H9 (cell line): ENCODE results near the gene TMEM273. TPM values are rescaled to one million over a fixed set of nuclear protein-coding genes. Genes with fewer than 3 reads are reported as not detected.

Experiments used
- DNase-seq: peaks from one replicate; pipeline ENCODE4 v3.0.0-alpha.2; 2017
- H2AFZ ChIP-seq: one replicate; pipeline ENCODE4 v1.6.1; 2013; ENCODE audit warnings: mild to moderate bottlenecking, low read length, control low read depth, moderate library complexity
- H2AK5ac ChIP-seq: 2 replicates; pipeline ENCODE4 v1.6.1; 2013; ENCODE audit warnings: low read length, control low read depth, mixed read lengths; ENCODE audit not compliant: insufficient read length
- H2BK120ac ChIP-seq: one replicate; pipeline ENCODE4 v1.6.1; 2013; ENCODE audit warnings: low read depth, mild to moderate bottlenecking, low read length, control low read depth, inconsistent platforms; ENCODE audit not compliant: poor library complexity, severe bottlenecking
- H2BK12ac ChIP-seq: 2 replicates; pipeline ENCODE4 v1.6.1; 2013; ENCODE audit warnings: low read length, control low read depth, mixed read lengths, low read depth; ENCODE audit not compliant: insufficient read length
- H2BK15ac ChIP-seq: 2 replicates; pipeline ENCODE4 v1.6.1; 2013; ENCODE audit warnings: low read depth, low read length, control low read depth
- H2BK20ac ChIP-seq: one replicate; pipeline ENCODE4 v1.6.1; 2013; ENCODE audit warnings: low read depth, mild to moderate bottlenecking, low read length, control low read depth, inconsistent platforms; ENCODE audit not compliant: poor library complexity, severe bottlenecking
- H2BK5ac ChIP-seq: 2 replicates; pipeline ENCODE4 v1.6.1; 2013; ENCODE audit warnings: low read length, control low read depth, mixed read lengths; ENCODE audit not compliant: insufficient read length
- H3K14ac ChIP-seq: 2 replicates; pipeline ENCODE4 v1.6.1; 2013; ENCODE audit warnings: low read length, control low read depth; ENCODE audit not compliant: insufficient read depth
- H3K18ac ChIP-seq: 2 replicates; pipeline ENCODE4 v1.6.1; 2013; ENCODE audit warnings: low read depth, mild to moderate bottlenecking, mixed read lengths, low read length, control low read depth; ENCODE audit not compliant: insufficient read length
- H3K23ac ChIP-seq: 2 replicates; pipeline ENCODE4 v1.6.1; 2013; ENCODE audit warnings: low read length, control low read depth, mixed read lengths, low read depth; ENCODE audit not compliant: insufficient read length
- H3K23me2 ChIP-seq: 2 replicates; pipeline ENCODE4 v1.6.1; 2013; ENCODE audit warnings: low read depth, mild to moderate bottlenecking, mixed read lengths, low read length, control low read depth; ENCODE audit not compliant: insufficient read length, poor library complexity, severe bottlenecking
- H3K27ac ChIP-seq: 2 replicates; pipeline ENCODE4 v1.5.1; 2013; ENCODE audit warnings: low read length, control low read depth, mixed read lengths, low read depth; ENCODE audit not compliant: insufficient read length
- H3K27me3 ChIP-seq: 2 replicates; pipeline ENCODE4 v1.6.1; 2013; ENCODE audit warnings: low read length, control low read depth, inconsistent platforms; ENCODE audit not compliant: insufficient read depth
- H3K4ac ChIP-seq: 2 replicates; pipeline ENCODE4 v1.6.1; 2013; ENCODE audit warnings: low read depth, mild to moderate bottlenecking, control low read depth, inconsistent platforms, low read length, moderate library complexity
- H3K4me1 ChIP-seq: 2 replicates; pipeline ENCODE4 v1.6.1; 2013; ENCODE audit warnings: low read length, control low read depth, inconsistent platforms; ENCODE audit not compliant: insufficient read depth
- H3K4me2 ChIP-seq: 2 replicates; pipeline ENCODE4 v1.6.1; 2013; ENCODE audit warnings: low read length, control low read depth, mixed read lengths; ENCODE audit not compliant: insufficient read length, insufficient read depth
- H3K56ac ChIP-seq: 2 replicates; pipeline ENCODE4 v1.6.1; 2013; ENCODE audit warnings: low read depth, mild to moderate bottlenecking, mixed read lengths, low read length, control low read depth; ENCODE audit not compliant: insufficient read length
- H3K79me1 ChIP-seq: 2 replicates; pipeline ENCODE4 v1.6.1; 2013; ENCODE audit warnings: low read depth, mild to moderate bottlenecking, moderate library complexity, low read length, control low read depth, inconsistent platforms; ENCODE audit not compliant: insufficient read depth, poor library complexity, severe bottlenecking
- H3K79me2 ChIP-seq: 2 replicates; pipeline ENCODE4 v1.6.1; 2013; ENCODE audit warnings: low read length, control low read depth, inconsistent platforms; ENCODE audit not compliant: insufficient read depth
- H3K9ac ChIP-seq: 2 replicates; pipeline ENCODE4 v1.6.1; 2013; ENCODE audit warnings: low read length, control low read depth, mixed read lengths; ENCODE audit not compliant: insufficient read length; ENCODE audit errors: extremely low read depth
- H3K9me3 ChIP-seq: one replicate; pipeline ENCODE4 v1.6.1; 2013; ENCODE audit warnings: low read depth, low read length, inconsistent platforms; ENCODE audit not compliant: control insufficient read depth
- H3T11ph ChIP-seq: one replicate; pipeline ENCODE4 v1.6.1; 2013; ENCODE audit warnings: mild to moderate bottlenecking, low read length, control low read depth, inconsistent platforms
- H4K20me1 ChIP-seq: one replicate; pipeline ENCODE4 v1.6.1; 2013; ENCODE audit not compliant: control insufficient read depth, insufficient read length, insufficient read depth
- H4K5ac ChIP-seq: 2 replicates; pipeline ENCODE4 v1.6.1; 2013; ENCODE audit warnings: low read depth, mild to moderate bottlenecking, mixed read lengths, low read length, control low read depth; ENCODE audit not compliant: insufficient read length
- H4K8ac ChIP-seq: replicated peaks from 2 replicates; pipeline ENCODE4 v1.6.1; 2013; ENCODE audit warnings: low read length, control low read depth, mixed read lengths, low read depth; ENCODE audit not compliant: insufficient read length
- H4K91ac ChIP-seq: 2 replicates; pipeline ENCODE4 v1.6.1; 2013; ENCODE audit warnings: low read depth, mild to moderate bottlenecking, moderate library complexity, mixed read lengths, low read length, control low read depth; ENCODE audit not compliant: insufficient read length
- H3K27ac Mint-ChIP-seq, 3 experiments: 2 replicates in 2 of 3; 3 replicates in 1 of 3; pipeline ENCODE4 v1.8.0; 2020 to 2021; ENCODE audit warnings: mixed read lengths in 3 of 3, mild to moderate bottlenecking in 1 of 3, moderate library complexity in 1 of 3
- H3K27me3 Mint-ChIP-seq: 2 replicates; pipeline ENCODE4 v1.8.0; 2021; ENCODE audit warnings: low read depth, mild to moderate bottlenecking, moderate library complexity, mixed read lengths
- H3K36me3 Mint-ChIP-seq, 3 experiments: 2 replicates in 2 of 3; 3 replicates in 1 of 3; pipeline ENCODE4 v1.8.0; 2020 to 2021; ENCODE audit warnings: low read depth in 3 of 3, mixed read lengths in 3 of 3; ENCODE audit not compliant: insufficient read depth in 1 of 3
- H3K4me1 Mint-ChIP-seq, 2 experiments: 2 replicates each; pipeline ENCODE4 v1.8.0; 2020; ENCODE audit warnings: mixed read lengths in 2 of 2
- H3K4me3 Mint-ChIP-seq, 2 experiments: 2 replicates in 1 of 2; 3 replicates in 1 of 2; pipeline ENCODE4 v1.8.0; 2020 to 2021; ENCODE audit warnings: mild to moderate bottlenecking in 2 of 2, mixed read lengths in 2 of 2, moderate library complexity in 1 of 2
- H3K9me3 Mint-ChIP-seq, 2 experiments: 2 replicates in 1 of 2; 3 replicates in 1 of 2; pipeline ENCODE4 v1.8.0; 2020; ENCODE audit warnings: mild to moderate bottlenecking in 2 of 2, mixed read lengths in 2 of 2, moderate library complexity in 1 of 2
- WGBS: extraction: QIAGEN DNeasy Blood & Tissue Kit; methylation state at CpG from one replicate; pipeline ENCODE4 v1.1.7; 2013; ENCODE audit warnings: missing lambda C conversion rate, low lambda C conversion rate, mixed read lengths; ENCODE audit not compliant: insufficient read length; ENCODE audit errors: extremely low coverage; 5-methylcytosine and 5-hydroxymethylcytosine counted together
- total RNA-seq: library from RNA; stranded (reverse); gene quantifications from 2 replicates; pipeline ENCODE4 v1.2.1, GENCODE V29; 2021
- TF ChIP-seq, protein P1 (sequence below): fragments of 200-600 bp; sonication (generic); conservative IDR thresholded peaks from 3 replicates; pipeline ENCODE4 v1.8.0; 2021; ENCODE audit warnings: antibody characterized with exemption, mild to moderate bottlenecking

Gene TMEM273
- total RNA-seq, 1 experiment from 2014 or later: not detected

DNA sequence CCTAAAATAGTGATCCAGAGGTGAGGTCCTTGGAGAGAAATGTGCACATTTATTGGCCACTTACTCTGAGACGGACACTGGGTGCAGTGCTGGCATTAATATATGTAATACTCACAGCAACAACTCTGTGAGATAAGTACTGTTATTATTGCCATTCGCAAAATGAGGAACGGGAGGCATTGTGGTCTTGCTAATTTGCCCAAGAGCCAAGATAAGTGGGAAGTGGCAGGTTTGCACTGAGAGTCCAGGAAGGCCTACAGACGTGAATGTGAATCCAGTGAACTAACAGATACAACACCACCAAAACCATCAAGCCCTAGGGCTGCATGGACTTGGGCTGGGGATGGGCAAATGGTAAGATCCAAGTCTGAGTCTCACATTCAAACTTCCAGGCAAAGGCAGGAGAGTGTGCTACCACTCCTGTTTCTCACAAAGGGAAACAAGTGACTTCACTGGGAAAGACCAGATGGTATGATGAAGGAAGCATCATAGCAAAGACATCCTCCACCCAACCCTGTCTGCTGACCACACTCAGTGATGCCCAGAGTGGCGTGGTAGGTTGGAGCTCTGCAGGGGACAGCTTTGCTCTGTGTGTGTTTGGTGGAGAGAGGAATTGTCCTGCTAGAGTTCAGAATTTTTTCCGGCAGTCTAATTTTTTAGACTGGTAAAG is 19.2 kb downstream of the TMEM273 start:
- no peaks in the 10 kb centered on the region for H3K9me3 ChIP-seq
- no peaks in the 10 kb centered on the region for H3K79me1 ChIP-seq
- no peak overlapping the region for H4K5ac ChIP-seq
- H2BK120ac ChIP-seq: no peak overlapping the region
- no peak overlapping the region for H3K4ac ChIP-seq
- no peak overlapping the region for H3K14ac ChIP-seq
- no peak overlapping the region for H3K27ac Mint-ChIP-seq
- WGBS: no CpG with 5 or more reads among the region's 6 CpGs
- TF ChIP-seq, protein P1, sequence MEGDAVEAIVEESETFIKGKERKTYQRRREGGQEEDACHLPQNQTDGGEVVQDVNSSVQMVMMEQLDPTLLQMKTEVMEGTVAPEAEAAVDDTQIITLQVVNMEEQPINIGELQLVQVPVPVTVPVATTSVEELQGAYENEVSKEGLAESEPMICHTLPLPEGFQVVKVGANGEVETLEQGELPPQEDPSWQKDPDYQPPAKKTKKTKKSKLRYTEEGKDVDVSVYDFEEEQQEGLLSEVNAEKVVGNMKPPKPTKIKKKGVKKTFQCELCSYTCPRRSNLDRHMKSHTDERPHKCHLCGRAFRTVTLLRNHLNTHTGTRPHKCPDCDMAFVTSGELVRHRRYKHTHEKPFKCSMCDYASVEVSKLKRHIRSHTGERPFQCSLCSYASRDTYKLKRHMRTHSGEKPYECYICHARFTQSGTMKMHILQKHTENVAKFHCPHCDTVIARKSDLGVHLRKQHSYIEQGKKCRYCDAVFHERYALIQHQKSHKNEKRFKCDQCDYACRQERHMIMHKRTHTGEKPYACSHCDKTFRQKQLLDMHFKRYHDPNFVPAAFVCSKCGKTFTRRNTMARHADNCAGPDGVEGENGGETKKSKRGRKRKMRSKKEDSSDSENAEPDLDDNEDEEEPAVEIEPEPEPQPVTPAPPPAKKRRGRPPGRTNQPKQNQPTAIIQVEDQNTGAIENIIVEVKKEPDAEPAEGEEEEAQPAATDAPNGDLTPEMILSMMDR: no peak
- H3K23me2 ChIP-seq: no peaks in the 10 kb centered on the region
- no peaks in the 10 kb centered on the region for H3K4me1 ChIP-seq
- no peak overlapping the region for H2BK5ac ChIP-seq
- no peak overlapping the region for H3K56ac ChIP-seq
- H2BK12ac ChIP-seq: no peak overlapping the region
- no peak overlapping the region for H3K27ac ChIP-seq
- no peak overlapping the region for H3K4me2 ChIP-seq
- no peaks in the 10 kb centered on the region for H4K20me1 ChIP-seq
- no peak overlapping the region for H3K18ac ChIP-seq
- H3K9ac ChIP-seq: no peak overlapping the region
- H2AK5ac ChIP-seq: no peak overlapping the region
- no peaks in the 10 kb centered on the region for H3K27me3 ChIP-seq
- no peaks in the 10 kb centered on the region for H3K79me2 ChIP-seq
- DNase-seq: no peak
- H3K9me3 Mint-ChIP-seq: no peaks in the 10 kb centered on the region
- H3K4me3 Mint-ChIP-seq: no peak overlapping the region
- no peak overlapping the region for H2AFZ ChIP-seq
- no peaks in the 10 kb centered on the region for H3K36me3 Mint-ChIP-seq
- H4K91ac ChIP-seq: no peak overlapping the region
- H2BK20ac ChIP-seq: no peak overlapping the region
- no peak overlapping the region for H4K8ac ChIP-seq
- H3K27me3 Mint-ChIP-seq: peaks cover 3% of the 10 kb centered on the region; the same call in 1 of the 2 replicates
- peaks cover 9 to 18% of the 10 kb centered on the region in 2 experiments for H3K4me1 Mint-ChIP-seq
- H3K23ac ChIP-seq: no peak overlapping the region
- H2BK15ac ChIP-seq: no peak overlapping the region
- H3T11ph ChIP-seq: no peak overlapping the region
